Stromal cell of bone marrow (primary cell): ENCODE data around the gene IL3.

Source experiments
- DNase-seq: peaks from one replicate; pipeline ENCODE4 v3.0.0-alpha.2; 2012; ENCODE audit warnings: low read depth

Gene IL3

GRCh38 chr5:132057498-132058255 is 2.8 kb upstream of the IL3 start:
- no peak for DNase-seq

- DNase-seq = no peak
Observed at GRCh38 chr5:132058646-132059042, 1.8 kb upstream of the IL3 start.

GRCh38 chr5:132059043-132059695 is 1.3 kb upstream of the IL3 start:
- no peak for DNase-seq

- no peak for DNase-seq
Observed at GRCh38 chr5:132059696-132060500, 557 bp upstream of the IL3 start.

- peak; percentile 25 for DNase-seq
Observed at GRCh38 chr5:132063090-132063911, 2.8 kb downstream of the IL3 start.

GRCh38 chr5:132064140-132064539 is 3.7 kb downstream of the IL3 start:
- no peak for DNase-seq

GRCh38 chr5:132064738-132065331 is 4.4 kb downstream of the IL3 start:
- DNase-seq = peak; percentile 43

- peak; percentile 51 for DNase-seq
Observed at GRCh38 chr5:132065351-132065937, 5.0 kb downstream of the IL3 start.

GRCh38 chr5:132065951-132066701 is 5.7 kb downstream of the IL3 start:
- DNase-seq = no peak

GRCh38 chr5:132066871-132067270 is 6.4 kb downstream of the IL3 start:
- DNase-seq = no peak

- no peak for DNase-seq
Observed at GRCh38 chr5:132067451-132067850, 7.0 kb downstream of the IL3 start.

GRCh38 chr5:132067941-132068808 is 7.7 kb downstream of the IL3 start:
- DNase-seq = no peak

- no peak for DNase-seq
Observed at GRCh38 chr5:132069561-132069960, 9.1 kb downstream of the IL3 start.

- no peak for DNase-seq
Observed at GRCh38 chr5:132069994-132070393, 9.5 kb downstream of the IL3 start.

- no peak for DNase-seq
Observed at GRCh38 chr5:132070460-132071337, 10.2 kb downstream of the IL3 start.

- no peak for DNase-seq
Observed at GRCh38 chr5:132071338-132071707, 10.9 kb downstream of the IL3 start.

GRCh38 chr5:132072070-132072469 is 11.6 kb downstream of the IL3 start:
- no peak for DNase-seq

- no peak for DNase-seq
Observed at GRCh38 chr5:132072528-132072927, 12.1 kb downstream of the IL3 start.
